Gastrocnemius medialis (tissue), 4 donors: ENCODE results near the gene AFTPH. TPM values are rescaled to one million over a fixed set of nuclear protein-coding genes. Genes with fewer than 3 reads are reported as not detected.

ENCODE experiments used
- ATAC-seq, 2 donors: fragments of 150-250 bp; one replicate each; pipeline ENCODE4 v1.9.1; 2016
- DNase-seq, 2 donors: peaks; one replicate each; pipeline ENCODE4 v3.0.0-alpha.2; 2019
- H3K27ac ChIP-seq, 4 donors: fragments of 200-600 bp; sonication (generic); 1 replicate in 1 of 4; 2 replicates in 3 of 4; pipeline ENCODE4 v1.5.1; 2016 to 2018; ENCODE audit warnings: mild to moderate bottlenecking in 2 of 4, moderate library complexity in 1 of 4
- H3K27me3 ChIP-seq, 3 donors: fragments of 200-600 bp; sonication (generic) in 2 of 3; 1 replicate in 1 of 3; 2 replicates in 2 of 3; pipeline versions ENCODE4 v1.5.1 to v1.6.0; 2016 to 2019; ENCODE audit warnings: mild to moderate bottlenecking in 1 of 3, moderate library complexity in 1 of 3
- H3K36me3 ChIP-seq, 2 donors: fragments of 200-600 bp; sonication (generic) in 1 of 2; one replicate each; pipeline ENCODE4 v1.5.1; 2017 to 2018
- H3K4me1 ChIP-seq, 2 donors: fragments of 200-600 bp; sonication (generic) in 1 of 2; one replicate each; pipeline ENCODE4 v1.5.1; 2016 to 2017; ENCODE audit warnings: mild to moderate bottlenecking in 2 of 2
- H3K4me3 ChIP-seq, 4 donors: fragments of 200-600 bp; sonication (generic) in 3 of 4; 1 replicate in 1 of 4; 2 replicates in 3 of 4; pipeline ENCODE4 v1.5.1; 2016 to 2019; ENCODE audit warnings: mild to moderate bottlenecking in 2 of 4
- H3K9me3 ChIP-seq, 3 donors: fragments of 200-600 bp; sonication (generic) in 2 of 3; 1 replicate in 1 of 3; 2 replicates in 2 of 3; pipeline ENCODE4 v1.5.1; 2016 to 2019
- POLR2A ChIP-seq, 2 donors: fragments of 450-650 bp; IDR thresholded peaks; one replicate each; pipeline ENCODE4 v1.6.1; 2017; ENCODE audit warnings: antibody characterized with exemption in 2 of 2, mild to moderate bottlenecking in 2 of 2, moderate library complexity in 2 of 2
- in situ Hi-C, 4 donors: fragments of 200-750 bp; cut with MboI; loops; one replicate each; pipeline versions ENCODE4 v1.15.0 to v1.8.0; 2017; ENCODE audit warnings: low sequenced_read_pairs in 4 of 4
- intact Hi-C: fragments of 100-400 bp; cut with DNase I; formaldehyde crosslinking; loops from one replicate; pipeline ENCODE4 v1.15.1; 2023; ENCODE audit warnings: low total_unique reads
- total RNA-seq, 4 donors: library from RNA; depleted of rRNA; stranded (reverse); fragments of >200 nt; gene quantifications; one replicate each; pipeline versions ENCODE4 v1.1.0 to v1.2.3, GENCODE V29; 2016
- TF ChIP-seq, protein P1 (sequence below), 5 experiments: fragments of 450-650 bp in 3 of 5; fragments of 200-600 bp in 2 of 5; sonication (generic) in 2 of 5; IDR thresholded peaks in 4 of 5; conservative IDR thresholded peaks in 1 of 5; 1 replicate in 4 of 5; 2 replicates in 1 of 5; pipeline ENCODE4 v1.5.1; 2016 to 2019; ENCODE audit warnings: antibody characterized with exemption in 5 of 5, mild to moderate bottlenecking in 3 of 5, moderate library complexity in 3 of 5

AFTPH gene
- total RNA-seq, 4 donors from 2014 or later, result 13.9 to 18.1 (median 14.8) TPM

DNA sequence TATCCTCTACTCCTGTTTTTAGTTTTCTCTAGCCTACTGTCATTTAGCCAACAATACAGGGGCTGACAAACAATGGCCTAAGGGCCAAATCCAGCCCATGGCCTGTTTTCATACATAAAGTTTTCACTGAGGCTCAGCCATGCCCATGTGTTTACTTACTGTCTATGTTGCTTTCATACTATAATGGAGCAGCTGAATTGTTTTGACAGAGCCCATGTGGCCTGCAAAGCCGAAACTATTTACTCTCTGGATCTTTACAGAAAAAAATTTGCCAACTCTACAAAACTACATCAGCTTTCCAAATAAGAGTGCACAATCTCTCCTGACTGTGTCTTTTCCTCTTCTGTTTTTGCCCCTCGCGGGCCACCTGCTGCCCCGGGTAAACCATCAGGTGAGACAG, 46.1 kb upstream of the AFTPH start:
- Histone ChIP-seq H3K9me3 (no peaks in the 10 kb centered on the region), H3K36me3 (no peaks in the 10 kb centered on the region), H3K4me1 (no peaks in the 10 kb centered on the region), H3K4me3 (no peak overlapping the region), H3K27ac (no peak overlapping the region), H3K27me3 (no peaks in the 10 kb centered on the region)
- intact Hi-C loops, result no loop called here
- in situ Hi-C loops, result loop anchor here in 3 of 4 donors (25.0 kb wide), 2 partner anchors 416 to 441 kb away; no protein-coding TSS in a partner anchor
- ATAC-seq (no peak), DNase-seq (no peak)
- no peak for TF ChIP-seq POLR2A (IDR thresholded peaks at IDR 0.05)
- TF ChIP-seq, protein P1, sequence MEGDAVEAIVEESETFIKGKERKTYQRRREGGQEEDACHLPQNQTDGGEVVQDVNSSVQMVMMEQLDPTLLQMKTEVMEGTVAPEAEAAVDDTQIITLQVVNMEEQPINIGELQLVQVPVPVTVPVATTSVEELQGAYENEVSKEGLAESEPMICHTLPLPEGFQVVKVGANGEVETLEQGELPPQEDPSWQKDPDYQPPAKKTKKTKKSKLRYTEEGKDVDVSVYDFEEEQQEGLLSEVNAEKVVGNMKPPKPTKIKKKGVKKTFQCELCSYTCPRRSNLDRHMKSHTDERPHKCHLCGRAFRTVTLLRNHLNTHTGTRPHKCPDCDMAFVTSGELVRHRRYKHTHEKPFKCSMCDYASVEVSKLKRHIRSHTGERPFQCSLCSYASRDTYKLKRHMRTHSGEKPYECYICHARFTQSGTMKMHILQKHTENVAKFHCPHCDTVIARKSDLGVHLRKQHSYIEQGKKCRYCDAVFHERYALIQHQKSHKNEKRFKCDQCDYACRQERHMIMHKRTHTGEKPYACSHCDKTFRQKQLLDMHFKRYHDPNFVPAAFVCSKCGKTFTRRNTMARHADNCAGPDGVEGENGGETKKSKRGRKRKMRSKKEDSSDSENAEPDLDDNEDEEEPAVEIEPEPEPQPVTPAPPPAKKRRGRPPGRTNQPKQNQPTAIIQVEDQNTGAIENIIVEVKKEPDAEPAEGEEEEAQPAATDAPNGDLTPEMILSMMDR (IDR thresholded peaks at IDR 0.05 in 4 of 5, conservative IDR thresholded peaks at IDR 0.05 in 1 of 5), result no peak

DNA sequence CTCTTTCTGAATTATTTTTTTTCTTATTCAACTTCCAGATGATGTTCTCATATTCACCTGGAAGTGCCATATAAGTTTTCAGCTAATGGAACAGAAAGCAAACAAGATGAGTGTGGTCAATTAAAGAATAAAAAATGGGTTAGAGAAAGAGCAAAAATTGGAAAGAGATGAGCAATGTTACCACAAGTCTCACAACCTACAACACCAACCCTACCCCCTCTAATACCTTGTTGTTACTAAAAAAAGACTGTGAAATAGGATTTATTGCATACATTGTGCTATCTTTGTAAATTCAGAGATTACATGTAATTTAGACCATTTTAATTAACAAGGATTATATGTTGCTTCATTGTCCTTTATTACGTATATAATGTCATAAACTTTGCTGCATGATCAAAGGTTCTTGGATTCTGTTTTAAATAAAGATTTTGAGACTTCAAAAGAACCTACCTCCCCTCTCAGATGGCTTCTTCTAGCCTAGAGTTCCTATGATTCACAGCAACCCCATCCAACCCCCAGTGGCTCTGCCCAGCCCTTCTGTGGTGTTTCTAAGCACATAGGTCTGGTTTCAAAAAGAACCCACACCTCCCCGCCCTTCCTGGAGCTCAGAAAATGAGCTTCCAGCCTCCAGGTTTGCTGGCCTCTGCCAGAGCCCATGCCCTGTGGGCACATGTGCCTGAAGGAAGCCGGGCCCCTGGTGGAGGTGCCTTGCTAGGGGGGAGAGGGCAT, 45.5 kb upstream of the AFTPH start:
- Histone ChIP-seq H3K27me3 (no peaks in the 10 kb centered on the region), H3K9me3 (no peaks in the 10 kb centered on the region), H3K4me3 (no peak overlapping the region), H3K27ac (no peak overlapping the region), H3K36me3 (no peaks in the 10 kb centered on the region), H3K4me1 (no peaks in the 10 kb centered on the region)
- in situ Hi-C loops, result loop anchor here in 3 of 4 donors (25.0 kb wide), 2 partner anchors 416 to 441 kb away; no protein-coding TSS in a partner anchor
- no peak for TF ChIP-seq POLR2A (IDR thresholded peaks at IDR 0.05)
- TF ChIP-seq, protein P1 (IDR thresholded peaks at IDR 0.05 in 4 of 5, conservative IDR thresholded peaks at IDR 0.05 in 1 of 5), result no peak
- ATAC-seq (no peak), DNase-seq (no peak)
- intact Hi-C loops, result no loop called here

DNA sequence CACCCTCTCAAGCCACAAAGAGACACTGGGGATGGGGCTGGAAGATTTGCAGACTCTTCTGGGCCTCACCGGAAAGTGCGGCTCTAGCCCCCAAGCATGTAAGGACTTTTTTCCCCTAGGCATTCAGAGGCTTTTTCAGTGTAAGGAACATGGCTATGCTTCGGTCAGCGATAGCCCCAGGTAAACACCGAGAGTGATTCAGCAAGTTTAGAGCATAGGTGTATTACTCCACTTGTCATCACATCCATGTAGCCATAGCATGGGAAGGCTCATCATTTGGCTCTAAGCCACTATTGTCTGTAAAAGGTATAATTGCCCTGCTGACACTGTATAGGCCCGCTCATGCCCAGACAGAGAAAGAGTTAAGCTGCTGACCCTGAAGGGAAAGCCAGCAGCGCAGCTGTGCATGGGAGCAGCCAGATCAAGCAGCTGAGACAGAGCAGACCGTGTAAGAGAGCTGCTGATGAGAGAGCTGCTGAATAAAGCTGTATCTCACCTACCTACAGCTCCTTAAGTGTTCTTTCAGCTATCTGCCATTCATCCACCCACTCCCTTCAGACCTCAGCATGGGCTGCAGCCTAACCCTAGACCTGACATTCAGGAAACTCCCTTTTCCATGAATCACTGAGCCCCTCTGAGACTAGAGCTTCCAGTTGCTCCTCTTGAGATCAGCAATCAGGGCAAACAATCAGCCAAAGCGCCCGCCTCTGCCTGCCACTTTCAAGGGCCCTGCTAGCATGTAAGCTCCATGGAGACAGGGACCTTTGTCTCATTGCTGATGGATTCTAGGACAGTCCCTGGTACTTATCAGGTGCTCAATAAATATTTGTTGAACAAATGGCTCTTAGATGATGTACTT, 44.6 kb upstream of the AFTPH start:
- in situ Hi-C loops (loop anchor here in 3 of 4 donors (5.0 to 25.0 kb wide), 3 partner anchors 147 to 442 kb away; no protein-coding TSS in a partner anchor), intact Hi-C loops (no loop called here)
- H3K36me3 ChIP-seq, result no peaks in the 10 kb centered on the region
- no peak overlapping the region for H3K4me3 ChIP-seq
- H3K9me3 ChIP-seq, result no peaks in the 10 kb centered on the region
- no peaks in the 10 kb centered on the region for H3K4me1 ChIP-seq
- H3K27ac ChIP-seq, result no peak overlapping the region
- H3K27me3 ChIP-seq, result no peaks in the 10 kb centered on the region
- TF ChIP-seq POLR2A (IDR thresholded peaks at IDR 0.05), result no peak
- TF ChIP-seq, protein P1 (IDR thresholded peaks at IDR 0.05 in 4 of 5, conservative IDR thresholded peaks at IDR 0.05 in 1 of 5), result no peak
- DNase-seq (no peak), ATAC-seq (no peak)

DNA sequence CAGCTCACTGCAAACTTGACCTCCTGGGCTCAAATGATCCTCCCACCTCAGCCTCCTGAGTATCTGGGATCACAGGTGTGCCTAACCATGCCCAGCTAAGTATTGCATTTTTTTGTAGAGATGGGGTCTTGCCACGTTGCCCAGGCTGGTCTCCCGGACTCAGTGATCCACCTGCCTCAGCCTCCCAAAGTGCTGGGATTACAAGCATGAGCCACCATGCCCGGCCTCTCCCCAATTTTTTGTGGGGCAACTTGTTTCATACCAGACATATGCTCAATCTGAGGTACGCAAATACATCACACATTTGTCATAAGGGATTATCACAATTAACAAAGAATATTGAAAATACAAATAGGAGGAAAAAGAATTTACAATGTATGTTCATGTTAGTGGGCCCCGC, 42.5 kb upstream of the AFTPH start:
- Histone ChIP-seq H3K4me1 (peaks cover 0 to 5% of the 10 kb centered on the region in 2 donors), H3K4me3 (no peak overlapping the region), H3K27ac (no peak overlapping the region), H3K9me3 (no peaks in the 10 kb centered on the region), H3K27me3 (no peaks in the 10 kb centered on the region), H3K36me3 (no peaks in the 10 kb centered on the region)
- no peak for DNase-seq
- no peak for ATAC-seq
- intact Hi-C loops, result no loop called here
- in situ Hi-C loops, result loop anchor here in 3 of 4 donors (5.0 to 25.0 kb wide), 3 partner anchors 149 to 444 kb away; no protein-coding TSS in a partner anchor
- TF ChIP-seq, protein P1 (IDR thresholded peaks at IDR 0.05 in 4 of 5, conservative IDR thresholded peaks at IDR 0.05 in 1 of 5), result no peak
- no peak for TF ChIP-seq POLR2A (IDR thresholded peaks at IDR 0.05)
